OCI-LY7 (cell line): ENCODE results near the gene PRDM7.

Source experiments
- EZH2phosphoT487 ChIP-seq: fragments of 200-600 bp; sonication (generic); IDR thresholded peaks from 2 replicates; pipeline ENCODE4 v1.6.1; 2018; ENCODE audit warnings: low read depth, borderline replicate concordance, mild to moderate bottlenecking, mixed run types, antibody characterized with exemption, low read length, moderate library complexity, mixed read lengths
- TF ChIP-seq, protein P1 (sequence below): fragments of 200-600 bp; sonication (generic); conservative IDR thresholded peaks from 2 replicates; pipeline ENCODE4 v1.5.1; 2014; ENCODE audit warnings: mild to moderate bottlenecking, antibody characterized with exemption, low read length, moderate library complexity, mixed read lengths

DNA sequence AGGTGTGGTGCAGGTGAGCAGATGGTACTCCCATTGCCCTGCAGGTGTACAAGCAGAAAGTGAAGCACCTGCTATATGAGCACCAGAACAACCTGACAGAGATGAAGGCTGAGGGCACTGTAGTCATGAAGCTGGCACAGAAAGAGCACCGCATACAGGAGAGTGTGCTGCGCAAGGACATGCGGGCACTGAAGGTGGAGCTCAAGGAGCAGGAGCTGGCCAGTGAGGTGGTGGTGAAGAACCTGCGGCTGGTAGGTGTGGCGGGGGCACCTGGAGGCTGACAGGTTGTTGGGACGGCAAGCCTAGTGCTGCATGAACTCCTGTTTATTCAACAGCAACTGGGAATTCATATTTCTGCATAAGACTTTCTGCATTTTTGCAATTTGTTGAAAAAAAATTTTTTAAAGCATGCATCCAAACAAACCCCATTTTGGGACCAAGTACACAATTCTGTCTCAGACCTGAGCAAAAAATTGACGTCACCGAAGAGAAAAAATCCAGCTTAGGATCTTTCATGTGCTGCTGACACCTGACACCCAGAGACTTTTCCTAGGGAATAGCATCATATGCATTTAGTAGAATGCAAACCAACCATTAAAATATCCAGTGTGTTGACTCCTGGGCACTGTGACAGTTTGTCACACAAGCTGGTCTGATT lies 44.3 kb downstream of the PRDM7 start:
- TF ChIP-seq, protein P1, sequence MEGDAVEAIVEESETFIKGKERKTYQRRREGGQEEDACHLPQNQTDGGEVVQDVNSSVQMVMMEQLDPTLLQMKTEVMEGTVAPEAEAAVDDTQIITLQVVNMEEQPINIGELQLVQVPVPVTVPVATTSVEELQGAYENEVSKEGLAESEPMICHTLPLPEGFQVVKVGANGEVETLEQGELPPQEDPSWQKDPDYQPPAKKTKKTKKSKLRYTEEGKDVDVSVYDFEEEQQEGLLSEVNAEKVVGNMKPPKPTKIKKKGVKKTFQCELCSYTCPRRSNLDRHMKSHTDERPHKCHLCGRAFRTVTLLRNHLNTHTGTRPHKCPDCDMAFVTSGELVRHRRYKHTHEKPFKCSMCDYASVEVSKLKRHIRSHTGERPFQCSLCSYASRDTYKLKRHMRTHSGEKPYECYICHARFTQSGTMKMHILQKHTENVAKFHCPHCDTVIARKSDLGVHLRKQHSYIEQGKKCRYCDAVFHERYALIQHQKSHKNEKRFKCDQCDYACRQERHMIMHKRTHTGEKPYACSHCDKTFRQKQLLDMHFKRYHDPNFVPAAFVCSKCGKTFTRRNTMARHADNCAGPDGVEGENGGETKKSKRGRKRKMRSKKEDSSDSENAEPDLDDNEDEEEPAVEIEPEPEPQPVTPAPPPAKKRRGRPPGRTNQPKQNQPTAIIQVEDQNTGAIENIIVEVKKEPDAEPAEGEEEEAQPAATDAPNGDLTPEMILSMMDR = no peak
- TF ChIP-seq EZH2phosphoT487 = no peak
